A673 (cell line): ENCODE measurements around the gene SEC23A.

Experiments used
- EZH2 ChIP-seq: fragments of 200-600 bp; sonication (generic); IDR thresholded peaks from 2 replicates; pipeline ENCODE4 v1.6.1; 2017; ENCODE audit warnings: borderline replicate concordance, low read depth, mild to moderate bottlenecking, mixed read lengths, antibody characterized with exemption, low read length; ENCODE audit not compliant: poor library complexity, severe bottlenecking
- TF ChIP-seq, protein P1 (sequence below): fragments of 300-800, 200-600 bp; sonication (generic); conservative IDR thresholded peaks from 2 replicates; pipeline ENCODE4 v1.5.1; 2017; ENCODE audit warnings: low read depth, mild to moderate bottlenecking, antibody characterized with exemption, low read length, moderate library complexity, mixed read lengths

GRCh38 chr14:39055786-39056474, 47.1 kb downstream of the SEC23A start:
- TF ChIP-seq, protein P1, sequence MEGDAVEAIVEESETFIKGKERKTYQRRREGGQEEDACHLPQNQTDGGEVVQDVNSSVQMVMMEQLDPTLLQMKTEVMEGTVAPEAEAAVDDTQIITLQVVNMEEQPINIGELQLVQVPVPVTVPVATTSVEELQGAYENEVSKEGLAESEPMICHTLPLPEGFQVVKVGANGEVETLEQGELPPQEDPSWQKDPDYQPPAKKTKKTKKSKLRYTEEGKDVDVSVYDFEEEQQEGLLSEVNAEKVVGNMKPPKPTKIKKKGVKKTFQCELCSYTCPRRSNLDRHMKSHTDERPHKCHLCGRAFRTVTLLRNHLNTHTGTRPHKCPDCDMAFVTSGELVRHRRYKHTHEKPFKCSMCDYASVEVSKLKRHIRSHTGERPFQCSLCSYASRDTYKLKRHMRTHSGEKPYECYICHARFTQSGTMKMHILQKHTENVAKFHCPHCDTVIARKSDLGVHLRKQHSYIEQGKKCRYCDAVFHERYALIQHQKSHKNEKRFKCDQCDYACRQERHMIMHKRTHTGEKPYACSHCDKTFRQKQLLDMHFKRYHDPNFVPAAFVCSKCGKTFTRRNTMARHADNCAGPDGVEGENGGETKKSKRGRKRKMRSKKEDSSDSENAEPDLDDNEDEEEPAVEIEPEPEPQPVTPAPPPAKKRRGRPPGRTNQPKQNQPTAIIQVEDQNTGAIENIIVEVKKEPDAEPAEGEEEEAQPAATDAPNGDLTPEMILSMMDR, result no peak
- TF ChIP-seq EZH2, result no peak
